GM19193 (cell line): Measurements from ENCODE around the gene PUM2.

Experiments used
- POLR2A ChIP-seq: IDR thresholded peaks from 4 replicates; pipeline ENCODE4 v1.6.1; 2011; ENCODE audit not compliant: insufficient read depth, insufficient read length; ENCODE audit errors: extremely low read depth

The PUM2 gene

DNA sequence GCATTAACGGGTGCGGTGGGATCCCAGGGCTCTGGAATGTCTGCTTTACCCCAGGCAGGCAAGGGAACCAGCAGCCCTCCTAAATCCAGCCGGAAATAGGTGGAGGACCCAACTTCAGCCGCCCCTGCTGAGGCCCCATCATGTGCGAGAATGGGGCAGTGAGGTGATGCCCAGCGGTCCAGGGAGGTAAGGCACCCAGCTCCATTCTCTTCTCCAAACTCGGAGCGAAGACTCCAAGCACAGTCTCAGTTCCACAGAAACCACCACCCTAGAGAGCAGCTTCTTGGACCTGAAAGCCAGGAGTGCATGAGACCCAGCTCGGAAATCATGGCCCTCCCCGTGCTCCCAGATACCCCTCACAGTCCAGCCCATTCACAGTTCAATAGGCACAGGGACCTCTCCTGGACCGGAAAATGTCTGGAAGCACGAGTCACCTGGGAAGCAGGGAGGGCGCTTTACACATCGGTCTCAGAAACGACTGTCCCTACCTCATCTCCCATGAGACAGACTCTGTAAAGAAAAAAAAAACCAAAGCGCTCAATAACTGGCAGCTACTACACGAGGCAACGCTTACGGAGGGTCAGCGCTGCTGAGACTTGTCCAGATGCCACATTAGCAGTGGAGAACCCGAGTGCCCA is 127.8 kb downstream of the PUM2 start:
- TF ChIP-seq POLR2A: no peak

DNA sequence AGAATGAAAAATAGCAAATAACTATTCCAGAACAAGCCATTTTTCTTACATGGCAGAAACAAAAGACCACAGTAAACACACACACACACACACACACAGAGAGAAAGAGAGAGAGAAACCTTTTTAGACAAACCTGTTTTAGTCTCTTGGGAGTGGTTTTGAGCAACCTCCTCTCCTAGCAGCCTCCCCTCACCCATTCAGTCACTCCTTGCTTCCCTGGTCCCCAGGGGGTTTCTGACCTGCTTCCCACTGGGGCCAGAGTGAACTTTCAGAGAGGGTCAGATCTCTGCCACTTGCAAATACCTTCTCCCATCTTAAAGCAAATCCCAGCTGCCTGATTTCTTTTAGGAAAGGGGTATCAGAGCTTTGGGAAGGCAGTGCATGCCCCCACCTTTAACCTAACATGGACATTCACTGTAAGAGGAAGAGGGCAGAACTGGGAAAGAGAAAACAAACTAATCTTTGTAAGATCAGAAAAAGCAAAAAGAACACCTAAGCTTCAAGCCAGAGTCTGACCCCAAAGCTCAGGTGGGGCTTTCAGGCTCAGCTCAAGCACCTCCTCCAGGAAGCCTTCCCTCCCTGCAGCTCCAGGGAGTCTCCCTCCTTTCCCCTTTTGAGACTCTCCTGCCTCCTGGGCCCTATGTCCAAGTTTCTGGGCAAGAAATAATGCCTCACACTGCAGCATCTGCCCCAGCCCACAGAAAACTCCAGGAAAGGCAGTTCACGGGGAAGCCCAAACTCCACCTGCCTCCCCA is 128.5 kb downstream of the PUM2 start:
- TF ChIP-seq POLR2A: no peak

DNA sequence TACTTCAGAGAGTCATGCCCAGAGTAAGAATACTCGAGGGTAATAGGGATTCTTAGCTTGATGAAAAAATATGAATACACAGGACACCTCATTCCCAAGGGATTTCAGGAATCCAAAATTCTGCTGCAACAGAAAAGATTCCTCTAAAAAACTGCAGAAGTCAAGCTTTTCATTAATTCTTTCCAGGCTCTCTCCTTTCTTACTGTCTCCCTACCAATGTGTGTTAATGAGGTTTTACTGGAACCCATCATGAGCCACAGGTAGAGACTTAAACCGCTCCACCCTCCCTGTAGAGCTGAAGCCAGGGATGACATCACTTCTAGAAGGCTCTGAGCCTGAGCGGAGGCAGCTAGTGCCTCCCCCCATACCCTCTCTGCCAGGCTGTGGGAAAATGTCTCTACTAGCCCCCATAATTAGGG is 129.1 kb downstream of the PUM2 start:
- no peak for TF ChIP-seq POLR2A

DNA sequence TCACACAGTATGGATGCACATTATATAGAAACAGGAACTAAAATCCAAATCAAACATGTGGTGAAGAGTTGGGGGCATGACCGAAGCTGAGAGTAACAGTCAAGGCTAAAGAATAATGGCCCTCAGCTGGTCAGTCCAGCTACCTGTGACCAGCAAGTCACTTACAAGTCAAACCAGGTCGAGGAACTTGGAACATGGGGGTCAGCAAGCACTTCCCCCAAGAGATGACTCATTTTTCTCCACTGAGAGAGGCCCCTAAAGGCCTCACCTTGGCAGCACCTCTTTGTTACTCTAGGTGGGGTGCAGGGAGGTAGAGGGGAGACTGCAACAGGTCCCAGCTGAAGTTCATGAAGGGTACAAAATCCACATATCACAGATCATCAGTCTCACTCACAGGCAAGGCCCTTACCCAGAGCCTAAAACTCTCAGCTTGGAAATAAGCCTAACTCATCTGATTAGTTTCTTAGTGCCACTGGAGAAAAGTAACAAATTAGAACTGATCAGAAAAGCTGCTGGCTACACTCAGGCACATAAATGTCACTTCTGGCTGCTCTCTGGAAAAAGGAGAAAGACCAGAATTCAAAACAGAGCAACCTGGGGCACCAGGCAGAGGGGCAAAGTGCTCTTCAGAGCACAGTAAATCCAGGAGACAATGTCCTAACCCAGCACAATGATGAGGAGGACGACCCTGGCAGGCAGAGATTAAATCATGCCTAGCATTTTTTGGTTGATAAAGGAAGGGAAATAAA is 129.7 kb downstream of the PUM2 start:
- no peak for TF ChIP-seq POLR2A

DNA sequence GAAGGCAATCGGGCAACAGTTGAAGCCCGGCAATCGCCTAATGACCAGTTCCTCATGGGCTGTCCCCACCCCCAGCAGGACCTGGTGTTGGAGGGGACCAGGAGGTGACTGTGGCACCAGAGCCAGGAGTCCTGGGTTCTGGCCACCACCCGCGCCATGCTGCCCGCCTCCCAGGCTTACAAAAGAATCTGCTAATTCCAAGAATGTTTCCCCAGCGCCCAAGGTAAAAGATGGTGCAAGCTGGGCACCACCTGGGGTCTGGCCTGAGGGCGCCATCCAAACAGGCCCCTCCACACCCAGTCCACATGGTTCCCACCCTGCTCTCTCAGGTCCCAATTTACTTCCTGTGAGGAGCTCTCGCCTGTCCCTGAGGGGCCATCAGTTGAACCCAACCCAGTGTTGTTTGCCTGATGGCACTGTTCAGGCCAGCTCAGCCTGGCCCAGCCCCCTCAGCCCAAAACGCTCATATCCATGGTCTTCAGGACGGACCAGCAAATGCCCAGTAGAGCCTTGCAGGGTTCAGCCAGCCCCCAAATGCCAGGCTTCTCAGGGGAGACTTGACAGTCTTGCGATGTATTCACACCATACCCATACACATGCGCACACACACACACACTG is 130.8 kb downstream of the PUM2 start:
- TF ChIP-seq POLR2A: no peak

DNA sequence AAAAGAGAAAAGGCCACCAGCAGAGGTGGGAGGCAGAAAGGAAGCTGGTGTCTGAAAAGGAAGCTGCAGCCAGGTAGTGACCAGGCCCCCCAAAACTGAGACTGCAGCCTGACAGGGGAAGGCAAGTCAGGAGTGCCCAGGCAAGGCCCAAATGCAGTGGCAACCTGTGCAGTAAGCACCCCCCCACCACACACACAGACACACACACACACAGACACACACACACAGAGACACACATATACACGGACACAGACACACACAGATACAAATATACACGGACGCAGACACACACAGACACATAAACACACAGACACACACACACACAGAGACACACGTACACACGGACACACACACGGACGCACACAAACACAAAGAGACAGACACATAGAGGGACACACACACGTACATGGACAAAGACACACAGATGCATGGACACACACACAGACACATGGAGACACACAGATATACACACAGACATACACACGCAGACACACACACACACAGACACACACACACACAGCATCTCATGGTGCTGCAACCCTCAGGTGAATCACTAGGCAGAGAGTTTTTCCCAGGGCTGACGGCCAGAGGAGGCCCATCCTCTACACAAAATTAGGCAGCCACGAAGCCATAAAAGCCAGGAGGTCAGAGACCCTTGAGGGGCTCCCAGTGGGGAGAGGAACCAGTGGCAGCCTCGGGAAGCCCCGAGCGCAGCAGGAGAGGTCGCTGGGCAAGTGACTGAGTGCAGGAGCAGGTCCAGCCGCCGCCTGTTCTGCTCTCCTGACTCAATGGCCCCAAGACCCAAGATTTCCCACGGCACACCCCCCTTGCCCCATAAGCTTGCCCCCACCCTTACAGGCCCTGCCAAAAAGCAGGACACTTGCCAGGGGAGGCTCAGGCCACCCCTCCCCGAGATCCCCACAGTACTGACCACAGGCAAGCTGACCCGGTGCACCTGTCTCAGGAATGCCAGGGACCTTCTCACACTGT is 132.0 kb downstream of the PUM2 start:
- no peak for TF ChIP-seq POLR2A

DNA sequence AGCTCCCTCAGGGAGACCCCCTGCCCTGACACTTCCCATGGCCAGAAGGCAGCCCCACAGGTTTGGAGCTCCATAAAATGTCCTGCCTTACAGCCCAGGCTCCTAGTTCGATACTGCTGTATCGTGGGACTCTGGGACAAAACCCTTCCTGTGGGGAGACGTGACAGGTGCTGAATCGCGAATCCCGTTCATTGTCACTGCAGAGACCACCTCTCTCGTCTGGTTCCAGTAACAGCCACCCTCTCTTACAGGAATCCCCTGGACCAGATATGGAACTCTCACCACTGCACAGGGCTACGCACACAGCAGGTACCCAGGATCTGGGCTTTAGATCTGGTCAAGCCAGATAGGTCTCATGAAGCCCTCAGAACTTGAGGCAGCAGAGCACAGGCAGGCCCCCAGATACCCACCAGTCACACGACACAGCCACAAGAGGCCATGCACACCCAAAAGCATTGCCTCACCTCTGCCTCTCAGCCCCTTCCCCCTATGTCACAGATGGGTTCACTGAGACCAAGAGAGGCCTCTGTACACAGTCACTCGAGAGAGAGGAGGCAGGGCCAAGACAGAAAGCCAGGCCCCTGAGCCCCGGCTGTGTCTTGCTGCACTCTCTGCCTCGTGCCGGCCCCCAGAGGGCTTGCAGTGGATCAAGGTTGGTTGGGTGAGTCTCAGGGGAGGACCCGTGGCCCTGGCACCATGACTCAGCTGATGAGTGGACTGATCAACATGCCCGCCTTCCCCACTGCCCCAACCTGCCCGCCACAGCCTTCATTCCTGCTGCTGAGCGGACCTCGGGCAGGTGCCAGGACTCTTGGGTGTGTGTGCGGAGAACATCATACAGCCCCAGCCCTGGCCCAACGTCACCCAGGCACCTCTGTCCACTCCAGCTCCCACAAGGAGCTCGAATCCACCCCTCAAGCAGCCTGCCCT is 133.3 kb downstream of the PUM2 start:
- TF ChIP-seq POLR2A: no peak

DNA sequence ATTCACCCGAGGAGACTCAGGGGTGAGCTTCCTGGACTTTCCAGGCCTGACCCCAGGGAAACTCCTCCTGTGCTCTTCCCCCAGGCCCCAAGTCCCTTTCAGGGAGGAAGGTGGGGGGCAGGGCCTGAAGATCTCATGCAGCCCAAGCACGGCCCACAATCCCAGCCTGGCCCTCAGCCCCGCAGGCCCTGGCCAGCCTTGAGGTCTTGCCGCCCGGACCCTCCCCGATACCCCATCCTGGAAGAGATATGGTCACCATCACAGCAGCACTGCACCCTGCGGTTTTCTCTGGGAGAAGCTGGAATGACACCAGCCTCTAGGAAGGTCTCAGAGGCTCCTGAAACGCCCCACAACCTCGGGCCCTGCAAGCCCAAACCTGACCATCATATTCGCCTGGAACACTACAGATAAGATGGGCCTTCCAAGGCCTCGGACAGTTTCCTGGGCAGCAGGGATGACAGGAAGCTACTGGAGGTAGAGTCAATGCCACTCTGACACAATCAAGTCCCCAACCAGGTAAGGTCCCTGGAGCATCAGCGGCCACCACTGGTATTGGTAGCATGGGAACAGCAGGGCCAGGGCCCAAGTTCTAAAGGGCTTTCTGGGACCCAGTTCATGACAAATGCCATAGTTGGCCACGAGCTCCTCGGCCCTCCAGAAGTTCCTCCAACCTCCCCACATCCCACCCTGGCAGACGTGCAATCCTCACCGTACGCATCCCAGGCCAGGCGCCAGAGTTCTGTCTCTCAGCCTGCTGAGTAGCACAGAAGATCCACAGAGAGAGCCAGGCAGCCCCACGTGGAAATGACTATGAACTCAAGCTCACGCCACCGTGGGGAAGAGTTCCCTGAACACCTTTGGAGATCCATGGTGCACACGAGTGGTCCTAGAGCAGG is 134.3 kb downstream of the PUM2 start:
- TF ChIP-seq POLR2A: no peak

DNA sequence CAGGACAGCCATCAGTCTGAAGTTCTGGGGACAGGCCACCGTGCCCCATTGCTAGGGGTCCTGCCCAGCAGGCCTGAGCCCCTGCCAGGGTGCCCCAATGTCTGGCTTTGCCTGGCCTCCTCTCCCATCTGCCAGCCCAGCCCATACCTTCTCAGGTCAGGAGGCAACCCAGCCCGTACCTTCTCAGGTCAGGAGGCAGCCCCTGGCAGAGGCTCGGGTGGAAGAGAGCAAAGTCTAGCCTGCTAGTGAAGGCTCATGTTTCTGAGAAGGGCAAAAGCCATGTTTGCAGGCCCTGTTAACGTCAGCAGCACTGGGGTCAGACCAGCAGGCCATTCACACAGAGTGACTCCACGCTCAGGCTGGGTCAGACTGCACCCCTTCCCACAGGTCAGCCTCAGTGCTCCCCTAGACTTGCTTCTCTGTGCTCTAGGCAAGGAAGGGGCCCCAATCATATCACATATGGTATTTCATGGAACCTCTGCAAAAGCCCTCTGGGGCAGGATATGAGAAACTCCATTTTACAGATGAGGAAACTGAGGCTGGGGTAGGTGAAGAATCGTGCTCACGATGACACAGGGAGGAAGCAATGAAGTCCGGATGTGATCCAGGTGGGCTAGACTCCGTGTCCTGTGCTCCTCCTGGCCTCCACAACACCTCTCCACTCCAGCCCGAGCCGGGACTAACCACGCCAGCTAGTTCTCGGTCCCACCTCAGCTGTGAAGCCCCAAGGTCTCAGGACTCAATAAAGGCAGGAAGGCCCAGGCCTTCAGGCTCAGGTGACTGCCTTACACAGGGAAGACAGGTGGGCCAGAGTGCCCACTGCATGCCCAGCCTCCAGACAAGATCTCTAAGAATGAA is 135.2 kb downstream of the PUM2 start:
- no peak for TF ChIP-seq POLR2A

DNA sequence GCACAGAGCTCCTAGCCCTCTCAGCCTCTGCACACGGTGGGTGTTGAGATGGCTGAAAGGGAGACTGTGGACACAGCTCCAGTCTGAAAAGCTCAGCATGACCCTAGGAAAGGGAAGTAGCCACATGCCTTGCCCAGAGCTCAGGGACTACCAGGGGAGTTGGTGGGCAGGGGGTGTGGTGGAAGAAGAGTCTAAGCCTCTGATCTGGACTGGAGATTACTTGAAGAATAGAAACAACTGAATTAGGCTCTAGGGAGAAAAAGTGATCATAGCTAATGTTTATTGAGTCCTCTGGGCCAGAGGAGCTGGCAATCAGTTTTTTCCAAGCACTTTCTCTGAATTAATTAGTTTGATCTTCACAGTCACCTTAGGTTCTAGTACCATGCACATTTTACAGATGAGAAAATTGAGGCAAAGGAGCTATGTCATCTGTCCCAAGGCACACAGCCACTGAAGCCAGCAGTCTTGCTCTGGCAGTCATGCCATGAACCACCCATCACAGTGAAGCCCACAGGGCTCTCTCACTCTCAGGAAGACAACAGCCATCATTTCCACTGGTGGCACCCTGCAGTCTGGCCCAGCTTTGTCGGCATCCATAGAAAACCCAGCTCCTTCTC is 136.0 kb downstream of the PUM2 start:
- TF ChIP-seq POLR2A: no peak
